Parathyroid adenoma (tissue), 2 donors: ENCODE results near the gene SAE1.

Experiments
- H2AFZ ChIP-seq: fragments of 300-600 bp; sonication (generic); one replicate; pipeline ENCODE4 v1.7.0; 2017; ENCODE audit warnings: antibody characterized with exemption, mild to moderate bottlenecking
- H3K27ac ChIP-seq: fragments of 300-600 bp; sonication (generic); one replicate; pipeline ENCODE4 v1.7.0; 2017
- H3K27me3 ChIP-seq: fragments of 300-600 bp; sonication (generic); one replicate; pipeline ENCODE4 v1.7.0; 2017; ENCODE audit warnings: low read length; ENCODE audit not compliant: control insufficient read depth, insufficient read depth
- H3K36me3 ChIP-seq: fragments of 300-600 bp; sonication (generic); one replicate; pipeline ENCODE4 v1.7.0; 2017; ENCODE audit warnings: low read length; ENCODE audit not compliant: control insufficient read depth, insufficient read depth
- H3K4me1 ChIP-seq: fragments of 300-600 bp; sonication (generic); one replicate; pipeline ENCODE4 v1.7.0; 2017; ENCODE audit warnings: control low read depth
- H3K4me2 ChIP-seq: fragments of 300-600 bp; sonication (generic); one replicate; pipeline ENCODE4 v1.7.0; 2017; ENCODE audit warnings: low read length
- H3K4me3 ChIP-seq: fragments of 300-600 bp; sonication (generic); one replicate; pipeline ENCODE4 v1.7.0; 2017; ENCODE audit warnings: low read depth, low read length
- H3K79me2 ChIP-seq: fragments of 300-600 bp; sonication (generic); one replicate; pipeline ENCODE4 v1.7.0; 2017; ENCODE audit warnings: control low read depth
- H3K9ac ChIP-seq: fragments of 300-600 bp; sonication (generic); one replicate; pipeline ENCODE4 v1.7.0; 2017; ENCODE audit warnings: mild to moderate bottlenecking
- H3K9me3 ChIP-seq: fragments of 300-600 bp; sonication (generic); one replicate; pipeline ENCODE4 v1.7.0; 2017; ENCODE audit warnings: low read length; ENCODE audit not compliant: control insufficient read depth
- TF ChIP-seq, protein P1 (sequence below): fragments of 300-600 bp; sonication (generic); IDR thresholded peaks from one replicate; pipeline ENCODE4 v1.7.0; 2017; ENCODE audit warnings: antibody characterized with exemption, mild to moderate bottlenecking
- donor health status: primary hyperparathyroidism.

Gene SAE1

GRCh38 chr19:47104680-47105079, 26.0 kb upstream of the SAE1 start:
- Histone ChIP-seq H3K9ac (no peak overlapping the region), H3K36me3 (no peaks in the 10 kb centered on the region), H2AFZ (no peak overlapping the region), H3K4me1 (peaks cover 43% of the 10 kb centered on the region), H3K4me2 (no peak overlapping the region), H3K27me3 (no peaks in the 10 kb centered on the region), H3K4me3 (no peak overlapping the region), H3K9me3 (no peaks in the 10 kb centered on the region), H3K79me2 (peaks cover 31% of the 10 kb centered on the region), H3K27ac (no peak overlapping the region)
- TF ChIP-seq, protein P1, sequence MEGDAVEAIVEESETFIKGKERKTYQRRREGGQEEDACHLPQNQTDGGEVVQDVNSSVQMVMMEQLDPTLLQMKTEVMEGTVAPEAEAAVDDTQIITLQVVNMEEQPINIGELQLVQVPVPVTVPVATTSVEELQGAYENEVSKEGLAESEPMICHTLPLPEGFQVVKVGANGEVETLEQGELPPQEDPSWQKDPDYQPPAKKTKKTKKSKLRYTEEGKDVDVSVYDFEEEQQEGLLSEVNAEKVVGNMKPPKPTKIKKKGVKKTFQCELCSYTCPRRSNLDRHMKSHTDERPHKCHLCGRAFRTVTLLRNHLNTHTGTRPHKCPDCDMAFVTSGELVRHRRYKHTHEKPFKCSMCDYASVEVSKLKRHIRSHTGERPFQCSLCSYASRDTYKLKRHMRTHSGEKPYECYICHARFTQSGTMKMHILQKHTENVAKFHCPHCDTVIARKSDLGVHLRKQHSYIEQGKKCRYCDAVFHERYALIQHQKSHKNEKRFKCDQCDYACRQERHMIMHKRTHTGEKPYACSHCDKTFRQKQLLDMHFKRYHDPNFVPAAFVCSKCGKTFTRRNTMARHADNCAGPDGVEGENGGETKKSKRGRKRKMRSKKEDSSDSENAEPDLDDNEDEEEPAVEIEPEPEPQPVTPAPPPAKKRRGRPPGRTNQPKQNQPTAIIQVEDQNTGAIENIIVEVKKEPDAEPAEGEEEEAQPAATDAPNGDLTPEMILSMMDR: no peak

DNA sequence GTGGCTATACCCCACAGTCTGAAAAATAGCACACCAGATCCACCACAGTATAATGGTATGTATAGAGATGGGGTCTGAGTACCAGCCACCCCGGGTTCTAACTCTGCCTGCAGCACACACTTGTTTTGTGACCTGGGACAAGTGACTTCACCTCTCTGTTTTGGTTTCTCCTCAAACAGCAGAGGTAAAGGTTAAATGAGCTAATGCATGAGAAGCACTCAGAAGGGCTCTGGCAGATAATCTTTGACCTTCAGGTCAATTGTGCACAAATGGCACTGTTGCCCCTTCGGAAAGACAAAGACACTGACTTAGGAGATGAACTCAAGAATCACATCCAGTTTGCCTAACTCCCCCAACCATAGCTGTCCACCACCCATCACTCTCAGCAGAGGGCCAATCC, 24.8 kb upstream of the SAE1 start:
- H3K4me1 ChIP-seq: peaks cover 44% of the 10 kb centered on the region
- no peak overlapping the region for H3K4me2 ChIP-seq
- H2AFZ ChIP-seq: no peak overlapping the region
- no peak overlapping the region for H3K27ac ChIP-seq
- no peak overlapping the region for H3K4me3 ChIP-seq
- H3K9me3 ChIP-seq: no peaks in the 10 kb centered on the region
- no peaks in the 10 kb centered on the region for H3K27me3 ChIP-seq
- H3K79me2 ChIP-seq: peaks cover 31% of the 10 kb centered on the region
- H3K36me3 ChIP-seq: no peaks in the 10 kb centered on the region
- TF ChIP-seq, protein P1: no peak
- H3K9ac ChIP-seq: no peak overlapping the region

GRCh38 chr19:47106821-47107201, 23.8 kb upstream of the SAE1 start:
- Histone ChIP-seq H3K4me2 (no peak overlapping the region), H3K4me3 (no peak overlapping the region), H3K36me3 (no peaks in the 10 kb centered on the region), H3K4me1 (peaks cover 44% of the 10 kb centered on the region), H3K27ac (peak overlapping the region; percentile 99), H3K79me2 (peaks cover 34% of the 10 kb centered on the region), H3K9me3 (no peaks in the 10 kb centered on the region), H3K27me3 (no peaks in the 10 kb centered on the region), H3K9ac (no peak overlapping the region), H2AFZ (peak overlapping the region; percentile 1)
- TF ChIP-seq, protein P1: no peak

DNA sequence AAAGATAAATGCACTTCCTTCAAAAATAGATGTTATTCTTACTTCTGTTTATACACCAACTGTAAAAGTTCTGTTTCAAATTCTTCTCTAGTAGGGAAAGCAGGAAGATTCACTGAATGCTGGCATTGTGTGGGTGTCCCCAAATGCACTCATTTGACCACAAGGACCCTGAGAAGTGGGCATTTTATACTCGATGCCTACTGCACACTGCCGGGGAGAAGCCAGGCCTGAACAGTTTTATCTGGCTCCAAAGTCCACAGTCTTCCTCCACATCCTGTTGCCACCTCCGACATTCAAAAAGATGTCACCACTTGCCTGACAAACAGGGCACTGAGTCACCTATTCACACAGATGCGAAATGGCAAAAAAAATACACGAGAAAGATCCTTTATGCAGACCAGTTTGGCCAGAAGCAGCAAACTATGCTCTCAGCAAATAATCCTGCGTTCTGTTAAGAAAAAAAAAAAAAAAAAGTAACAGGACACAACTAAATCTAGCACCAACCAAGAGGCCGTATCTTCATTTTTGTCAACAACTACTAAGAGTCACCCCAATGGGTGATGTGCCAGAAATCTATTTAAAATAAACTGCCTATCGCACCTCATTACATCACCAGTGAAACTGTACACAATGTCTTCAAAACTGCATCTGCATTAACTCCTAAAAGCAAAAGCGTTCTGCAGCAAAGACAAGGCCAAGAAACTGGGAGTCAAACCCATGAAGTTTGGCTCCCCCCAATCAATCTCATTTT, 23.3 kb upstream of the SAE1 start:
- no peaks in the 10 kb centered on the region for H3K36me3 ChIP-seq
- peak overlapping the region; percentile 39 for H3K4me2 ChIP-seq
- no peak overlapping the region for H3K9ac ChIP-seq
- no peaks in the 10 kb centered on the region for H3K27me3 ChIP-seq
- H3K4me1 ChIP-seq: peaks cover 44% of the 10 kb centered on the region
- H3K27ac ChIP-seq: peak overlapping the region; percentile 99
- peaks cover 35% of the 10 kb centered on the region for H3K79me2 ChIP-seq
- no peak overlapping the region for H3K4me3 ChIP-seq
- TF ChIP-seq, protein P1: no peak
- H3K9me3 ChIP-seq: no peaks in the 10 kb centered on the region
- peak overlapping the region; percentile 51 for H2AFZ ChIP-seq
